GM12873 (cell line): Measurements from ENCODE around the gene SFTPB.

Experiments used
- CTCF ChIP-seq: IDR thresholded peaks from 2 replicates; pipeline ENCODE4 v1.5.1; 2012; ENCODE audit warnings: low read depth, mild to moderate bottlenecking, moderate library complexity, low read length, control low read depth; ENCODE audit not compliant: insufficient read depth; ENCODE audit errors: missing control alignments

SFTPB gene

GRCh38 chr2:85694052-85695025 is 26.3 kb upstream of the SFTPB start, which contains the start of gene GNLY:
Gene GNLY, plus strand, starts transcription at chr2:85694358. Its CDS starts 61 bp downstream, at chr2:85694419.
- TF ChIP-seq CTCF, result no peak

- no peak for TF ChIP-seq CTCF
Measured at GRCh38 chr2:85692039-85692645, 24.1 kb upstream of the SFTPB start.

GRCh38 chr2:85690932-85691331 is 22.9 kb upstream of the SFTPB start:
- TF ChIP-seq CTCF, result no peak

- TF ChIP-seq CTCF, result no peak
Measured at GRCh38 chr2:85684806-85685205, 16.8 kb upstream of the SFTPB start.

GRCh38 chr2:85684380-85684779 is 16.4 kb upstream of the SFTPB start:
- TF ChIP-seq CTCF, result no peak

- no peak for TF ChIP-seq CTCF
Measured at GRCh38 chr2:85682378-85682777, 14.4 kb upstream of the SFTPB start.

- TF ChIP-seq CTCF, result no peak
Measured at GRCh38 chr2:85681776-85682175, 13.8 kb upstream of the SFTPB start.
